GM19240 (cell line): ENCODE measurements around the gene LRCH4.
"Not testable (repeated sequence)": the region's sequence is repeated elsewhere in the genome, so short reads cannot be mapped to it uniquely, and the experiment has no call there.

Source experiments
- DNase-seq: peaks from one replicate; pipeline ENCODE4 v3.0.0; 2011; ENCODE audit warnings: low spot score; ENCODE audit not compliant: insufficient read length

LRCH4 gene

DNA sequence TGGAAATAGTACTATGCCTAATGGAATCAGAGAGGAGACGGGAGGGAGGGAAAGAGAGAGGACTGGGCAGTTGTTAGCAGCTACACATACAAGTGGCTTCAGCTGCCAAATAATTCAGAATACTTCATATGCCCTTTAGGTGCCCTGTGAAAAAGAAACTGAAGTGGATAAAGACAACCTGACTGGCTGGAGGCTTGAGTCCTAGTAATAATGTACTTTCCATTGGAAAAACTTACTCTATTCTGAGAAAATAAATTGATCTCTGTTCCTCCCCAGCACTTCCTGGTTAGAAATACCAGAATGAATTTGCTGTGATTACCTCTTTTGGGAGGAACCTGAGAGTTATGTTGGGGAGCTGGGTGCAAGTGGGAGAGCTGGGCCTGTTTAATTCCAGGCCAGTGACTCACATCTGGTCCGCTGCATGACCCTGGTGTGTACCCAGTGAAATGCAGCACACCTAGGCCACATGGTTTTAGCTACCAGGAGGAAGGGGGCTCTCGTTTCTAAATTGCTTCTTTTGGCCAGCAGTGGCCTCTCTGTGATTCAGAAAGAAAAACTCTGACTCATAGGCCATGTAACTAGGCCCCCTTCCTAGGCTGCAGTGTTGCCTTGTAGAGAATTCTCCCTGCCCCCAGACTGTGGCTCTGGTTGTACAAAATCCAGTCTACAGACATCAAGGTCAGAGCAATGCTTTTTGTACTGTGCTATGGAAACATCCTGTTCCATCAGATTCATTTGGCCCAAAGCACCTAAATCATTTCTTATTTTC is 40.4 kb downstream of the LRCH4 start:
- DNase-seq: no peak

DNA sequence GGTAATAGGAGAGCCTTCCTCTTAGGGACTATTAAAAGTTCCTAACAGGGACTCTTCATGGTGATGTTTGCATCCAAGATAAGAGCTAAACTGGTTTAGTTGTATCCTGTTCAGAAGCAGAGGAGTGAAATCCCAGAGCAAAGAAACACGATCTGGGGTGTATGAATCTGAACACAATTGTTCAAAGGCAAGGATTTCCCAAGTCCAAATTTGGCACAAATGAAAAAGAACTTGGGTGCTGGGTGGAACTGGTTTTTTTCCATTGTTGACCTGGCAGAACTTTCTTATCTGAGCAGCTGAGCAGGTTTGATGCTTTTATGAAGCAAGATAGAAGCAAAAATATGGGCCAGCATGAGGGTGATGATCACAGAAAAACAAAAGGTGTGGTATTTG is 41.0 kb downstream of the LRCH4 start:
- no peak for DNase-seq

DNA sequence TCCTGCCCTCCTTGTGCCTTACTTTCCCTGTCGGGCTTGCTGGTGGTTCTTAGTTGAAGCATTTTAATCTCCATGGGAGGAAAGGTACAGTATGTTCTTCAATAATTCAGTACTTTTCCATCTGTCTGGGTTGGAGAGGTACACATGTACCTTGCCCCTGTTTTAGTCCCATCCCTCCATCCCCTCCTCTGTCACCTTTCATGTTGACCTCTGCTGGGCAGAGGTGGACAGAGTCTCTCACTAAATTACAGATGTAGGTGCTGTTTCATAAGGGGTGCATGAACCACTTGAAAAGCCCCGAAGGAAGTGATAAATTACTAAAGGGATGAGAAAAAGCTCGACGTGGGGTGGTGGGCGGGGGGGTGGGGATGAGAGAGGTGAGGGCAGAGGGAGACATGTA is 41.5 kb downstream of the LRCH4 start:
- no peak for DNase-seq

DNA sequence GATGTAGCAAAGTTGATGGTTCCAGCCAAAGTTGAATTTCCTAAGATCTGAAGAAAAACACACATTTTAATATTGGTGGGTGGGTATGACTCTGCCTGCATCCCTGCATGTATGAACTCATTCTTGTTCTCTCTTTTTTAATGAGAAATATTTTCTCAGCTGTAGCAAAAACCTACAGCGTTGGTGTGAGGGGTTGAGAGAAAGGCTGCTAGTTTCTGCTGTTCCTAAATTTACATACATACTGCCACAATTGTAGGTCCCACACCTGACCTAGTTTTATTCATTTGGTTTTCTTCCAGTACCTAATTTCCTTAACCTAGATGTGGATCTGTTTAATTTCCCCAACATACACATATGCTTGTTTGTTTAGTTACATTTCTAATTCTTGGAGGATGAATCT is 42.3 kb downstream of the LRCH4 start:
- DNase-seq: no peak

DNA sequence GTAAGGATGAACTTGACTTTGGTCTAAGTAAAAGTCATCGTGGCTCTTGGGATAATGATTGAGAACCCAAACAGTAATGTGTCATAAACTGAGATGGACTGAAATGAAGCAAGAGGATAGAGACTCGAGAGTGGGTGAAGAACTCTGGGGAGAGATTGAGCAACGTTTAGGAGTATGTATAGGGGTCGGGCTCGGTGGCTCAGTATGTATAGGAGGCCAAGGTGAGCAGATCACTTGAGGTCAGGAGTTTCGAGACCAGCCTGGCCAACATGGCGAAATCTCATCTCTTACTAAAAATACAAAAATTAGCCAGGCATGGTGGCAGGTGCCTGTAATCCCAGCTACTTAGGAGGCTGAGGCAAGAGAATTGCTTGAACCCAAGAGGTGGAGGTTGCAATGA is 44.6 kb downstream of the LRCH4 start:
- not testable (repeated sequence) for DNase-seq

DNA sequence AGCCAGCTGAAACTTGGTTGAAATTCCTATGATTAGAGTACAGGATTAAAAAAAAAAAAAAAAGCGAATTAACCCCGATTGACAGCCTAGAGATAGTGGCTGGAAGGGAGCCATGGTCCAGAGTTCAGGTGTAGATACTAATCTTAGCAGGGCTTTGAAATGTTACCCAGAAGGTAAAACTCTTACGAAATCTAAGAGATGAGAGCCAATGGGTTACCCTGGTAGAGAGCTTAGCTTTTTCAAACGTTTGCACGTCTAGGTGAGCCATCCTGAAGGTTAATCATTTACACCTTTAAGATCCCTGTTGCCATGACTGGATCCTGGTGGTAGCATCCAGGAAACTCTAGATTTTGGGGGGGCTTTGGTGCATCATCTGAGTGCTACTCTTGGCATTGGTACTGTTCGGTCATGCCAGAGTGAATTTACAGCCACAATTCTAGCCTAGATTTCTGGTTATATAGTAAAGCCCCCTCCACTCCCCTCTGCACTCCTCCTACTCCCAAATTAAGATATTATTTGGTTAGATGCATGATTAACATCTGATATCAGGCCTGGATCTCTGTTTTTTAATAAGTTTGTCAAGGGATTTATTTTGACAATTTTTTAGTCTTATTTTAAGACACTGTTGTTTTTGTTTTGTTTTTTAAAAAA is 45.7 kb downstream of the LRCH4 start:
- no peak for DNase-seq

DNA sequence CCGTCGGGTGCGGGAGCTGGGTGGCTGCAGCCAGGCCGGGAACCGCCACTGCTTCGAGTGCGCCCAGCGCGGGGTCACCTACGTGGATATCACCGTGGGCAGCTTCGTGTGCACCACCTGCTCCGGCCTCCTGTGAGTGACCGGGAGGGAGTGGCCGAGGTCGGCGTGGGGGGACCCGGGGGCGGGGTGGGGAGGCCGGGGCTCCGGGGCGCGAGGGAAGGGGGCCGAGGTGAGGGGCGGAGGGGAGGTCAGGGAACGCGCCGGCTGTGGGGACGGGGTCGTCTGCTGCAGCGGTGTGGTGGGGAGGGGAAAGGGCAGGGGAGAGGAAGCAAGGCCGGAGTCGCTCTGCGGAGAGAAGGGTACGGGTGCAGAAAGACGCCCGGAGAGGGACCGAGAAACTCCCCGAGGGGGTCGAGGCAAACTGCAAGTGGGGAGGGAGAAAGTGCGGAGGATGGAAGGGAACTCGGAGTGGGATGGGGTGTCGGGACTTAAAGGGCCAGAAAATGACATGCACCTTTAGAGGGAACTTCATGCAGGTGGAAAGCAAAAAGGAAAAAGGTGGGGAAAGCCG is 46.4 kb downstream of the LRCH4 start:
- no peak for DNase-seq

DNA sequence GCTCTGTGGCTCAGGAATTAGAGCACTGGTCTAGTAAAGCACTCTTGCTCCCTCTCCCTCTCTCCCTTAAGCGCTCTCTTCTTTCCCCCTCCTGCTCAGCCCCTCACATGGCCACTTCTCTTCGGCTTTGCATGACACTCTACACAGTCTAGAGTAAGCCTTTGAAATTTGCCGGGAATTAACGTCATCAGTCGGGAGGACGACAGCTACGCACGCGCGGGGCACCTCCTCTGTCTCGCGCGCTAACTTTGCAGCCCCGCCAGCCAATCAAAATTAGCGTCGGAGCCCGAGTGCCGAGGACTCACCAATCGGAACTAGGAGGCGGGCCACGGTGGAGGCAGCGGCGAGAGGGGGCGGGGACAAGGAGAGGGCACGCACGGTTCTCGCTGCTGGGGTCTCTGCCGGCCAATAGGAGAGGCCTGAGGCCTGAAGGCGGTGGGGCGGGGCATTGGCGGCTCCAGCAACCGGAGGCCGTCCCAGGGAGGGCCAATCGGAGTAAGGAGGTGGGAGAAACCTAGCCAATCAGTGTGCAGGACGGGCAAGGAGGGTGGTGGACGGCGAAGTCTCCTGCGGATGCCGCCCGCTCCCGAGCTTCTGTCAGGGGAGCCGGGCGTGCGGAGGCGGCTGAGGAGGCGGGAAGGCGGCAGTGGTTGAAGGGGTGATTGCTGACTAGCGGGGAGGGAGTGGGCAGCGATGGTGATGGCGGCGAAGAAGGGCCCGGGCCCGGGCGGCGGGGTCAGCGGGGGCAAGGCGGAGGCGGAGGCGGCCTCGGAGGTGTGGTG is 47.1 kb downstream of the LRCH4 start, which contains the start of gene AGFG2:
TSS of gene AGFG2 (plus strand) at position 550 of the 782 bp plus-strand sequence. CDS start at position 694, 144 bp downstream.
- DNase-seq: peak; percentile 93

DNA sequence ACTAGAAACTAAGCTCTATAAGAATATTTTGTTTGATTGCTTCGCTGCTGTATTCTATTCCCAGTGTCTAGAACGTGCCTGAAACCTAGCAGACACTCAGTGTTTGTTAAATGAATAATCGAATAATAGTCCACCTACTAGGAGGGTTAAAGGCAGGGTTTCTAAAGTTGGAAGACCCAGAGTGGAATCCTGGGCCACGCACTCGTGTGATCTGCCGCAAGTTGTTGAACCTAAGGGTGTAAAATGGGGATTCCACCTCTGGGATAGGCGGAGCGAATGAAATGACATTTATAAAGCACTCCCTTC is 47.6 kb downstream of the LRCH4 start:
- DNase-seq: no peak

DNA sequence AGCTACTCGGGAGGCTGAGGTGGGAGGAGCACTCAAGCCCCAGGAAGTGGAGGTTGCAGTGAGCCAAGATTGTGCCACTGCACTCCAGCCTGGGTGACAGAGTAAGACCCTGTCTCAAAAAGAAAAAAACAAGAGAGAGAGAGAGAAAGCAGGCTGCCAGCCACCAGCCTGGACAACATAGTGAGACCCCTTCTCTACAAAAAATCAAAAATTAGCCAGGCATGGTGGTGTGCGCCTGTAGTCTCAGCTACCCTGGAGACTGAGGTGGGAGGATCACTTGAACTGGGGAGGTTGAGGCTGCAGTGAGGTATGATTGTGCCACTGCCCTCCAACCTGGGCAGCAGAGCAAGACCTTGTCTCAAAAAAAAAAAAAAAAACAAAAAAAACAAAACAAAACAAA is 49.2 kb downstream of the LRCH4 start:
- DNase-seq: not testable (repeated sequence)

DNA sequence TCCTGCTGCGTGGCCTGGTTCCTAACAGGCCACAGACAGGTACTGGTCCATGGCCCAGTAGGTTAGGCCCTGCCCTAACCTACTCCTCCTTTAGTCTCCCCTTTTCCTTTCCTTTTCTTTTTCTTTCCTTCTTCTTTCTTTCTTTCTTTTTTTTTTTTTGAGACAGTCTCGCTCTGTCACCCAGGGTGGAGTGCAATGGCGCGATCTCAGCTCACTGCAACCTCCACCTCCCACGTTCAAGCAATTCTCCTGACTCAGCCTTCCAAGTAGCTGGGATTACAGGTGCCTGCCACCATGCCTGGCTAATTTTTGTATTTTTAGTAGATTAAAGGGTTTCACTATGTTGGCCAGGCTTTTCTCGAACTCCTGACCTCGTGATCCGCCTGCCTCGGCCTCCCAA is 49.9 kb downstream of the LRCH4 start:
- not testable (repeated sequence) for DNase-seq

DNA sequence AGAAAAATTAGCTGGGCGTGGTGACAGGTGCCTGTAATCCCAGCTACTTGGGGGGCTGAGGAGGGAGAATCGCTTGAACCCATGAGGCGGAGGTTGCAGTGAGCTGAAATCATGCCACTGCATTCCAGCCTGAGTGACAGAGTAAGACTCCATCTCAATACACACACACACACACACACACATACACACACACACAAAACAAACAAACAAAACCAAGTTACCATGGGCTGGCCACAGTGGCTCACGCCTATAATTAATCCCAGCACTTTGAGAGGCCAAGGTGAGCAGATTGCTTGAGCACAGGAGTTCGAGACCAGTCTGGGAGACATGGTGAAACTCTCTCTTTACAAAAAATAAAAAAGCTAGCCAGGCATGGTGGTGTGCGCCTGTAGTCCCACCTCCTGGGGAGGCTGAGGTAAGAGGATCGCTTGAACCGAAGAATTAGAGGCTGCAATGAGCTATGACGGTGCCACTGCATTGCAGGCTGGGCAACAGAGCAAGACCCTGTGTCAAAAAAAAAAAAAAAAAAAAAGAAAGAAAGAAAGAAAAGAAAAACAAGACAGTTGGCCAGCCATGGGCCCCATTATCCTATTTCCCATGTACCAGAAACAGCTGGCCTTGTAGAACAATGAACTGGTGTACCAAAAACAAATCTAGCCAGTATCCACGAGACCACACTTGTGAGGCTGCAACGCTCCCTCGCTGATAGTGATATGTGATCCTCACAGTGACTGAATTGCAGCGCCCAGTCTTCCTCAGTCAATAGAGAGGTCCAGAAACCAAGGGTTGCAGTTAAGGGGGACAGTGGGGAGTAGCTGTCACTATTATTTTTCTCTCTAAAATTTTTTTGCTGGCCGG is 53.5 kb downstream of the LRCH4 start:
- no peak for DNase-seq

DNA sequence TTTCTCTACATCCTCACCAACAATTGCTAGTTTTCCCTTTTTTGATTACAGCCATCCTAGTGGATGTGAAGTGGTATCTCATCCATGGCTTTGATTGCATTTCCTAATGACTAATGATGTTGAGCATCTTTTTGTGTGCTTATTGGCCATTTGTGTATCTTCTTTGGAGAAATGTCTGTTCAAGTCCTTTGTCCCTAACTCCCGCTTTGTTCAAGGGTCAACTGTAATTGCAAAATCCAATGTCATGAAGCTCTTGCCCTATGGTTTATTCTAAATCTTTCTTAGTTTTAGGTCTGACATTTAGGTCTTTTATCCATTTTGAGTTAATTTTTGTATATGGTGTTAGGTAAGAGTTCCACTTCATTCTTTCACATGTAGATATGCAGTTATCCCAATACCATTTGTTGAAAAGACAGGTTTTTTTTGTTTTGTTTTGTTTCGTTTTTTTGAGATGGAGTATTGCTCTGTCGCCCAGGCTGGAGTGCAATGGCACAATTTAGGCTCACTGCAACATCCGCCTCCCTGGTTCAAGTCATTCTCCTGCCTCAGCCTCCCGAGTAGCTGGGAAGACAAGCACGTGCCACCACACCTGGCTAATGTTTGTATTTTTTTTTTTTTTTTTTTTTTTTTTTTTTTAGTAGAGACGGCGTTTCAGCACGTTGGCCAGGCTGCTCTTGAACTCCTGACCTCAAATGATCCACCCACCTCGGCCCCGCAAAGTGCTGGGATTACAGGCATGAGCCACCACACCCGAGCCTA is 57.6 kb downstream of the LRCH4 start:
- DNase-seq: not testable (repeated sequence)
